ENCODE data around the gene TNFRSF1A. TPM values are rescaled to one million over a fixed set of nuclear protein-coding genes. Genes with fewer than 3 reads are reported as not detected.

Gene TNFRSF1A
- total and polyA plus RNA-seq, 2 of the 13 experiments (the other 11 are each of a cell fraction or from before 2014, with no cell fraction given) = 41.5 to 61.2 TPM

- TF ChIP-seq, protein P1, sequence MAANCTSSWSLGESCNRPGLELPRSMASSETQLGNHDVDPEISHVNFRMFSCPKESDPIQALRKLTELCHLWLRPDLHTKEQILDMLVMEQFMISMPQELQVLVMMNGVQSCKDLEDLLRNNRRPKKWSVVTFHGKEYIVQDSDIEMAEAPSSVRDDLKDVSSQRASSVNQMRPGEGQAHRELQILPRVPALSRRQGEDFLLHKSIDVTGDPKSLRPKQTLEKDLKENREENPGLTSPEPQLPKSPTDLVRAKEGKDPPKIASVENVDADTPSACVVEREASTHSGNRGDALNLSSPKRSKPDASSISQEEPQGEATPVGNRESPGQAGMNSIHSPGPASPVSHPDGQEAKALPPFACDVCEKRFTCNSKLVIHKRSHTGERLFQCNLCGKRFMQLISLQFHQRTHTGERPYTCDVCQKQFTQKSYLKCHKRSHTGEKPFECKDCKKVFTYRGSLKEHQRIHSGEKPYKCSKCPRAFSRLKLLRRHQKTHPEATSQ (CRISPR knock-in tag; IDR thresholded peaks at IDR 0.05; ENCODE audit: borderline replicate concordance) = no peak
- no peak for TF ChIP-seq RFX3 (CRISPR knock-in tag; IDR thresholded peaks at IDR 0.05)
- peak; percentile 83; the same call in 1 of the 2 replicates for TF ChIP-seq ZNF782 (CRISPR knock-in tag; IDR thresholded peaks at IDR 0.05; ENCODE audit: borderline replicate concordance)
- peak; percentile 12; the same call in 1 of the 2 replicates for TF ChIP-seq MIXL1 (CRISPR knock-in tag; IDR thresholded peaks at IDR 0.05)
- TF ChIP-seq ZNF749 (CRISPR knock-in tag; IDR thresholded peaks at IDR 0.05; ENCODE audit: borderline replicate concordance) = peak; percentile 45; the same call in 1 of the 2 replicates
- TF ChIP-seq HHEX (CRISPR knock-in tag; IDR thresholded peaks at IDR 0.05) = no peak
- TF ChIP-seq PRMT3 (CRISPR knock-in tag; IDR thresholded peaks at IDR 0.05; ENCODE audit: borderline replicate concordance, low read depth) = no peak
- TF ChIP-seq ARNT (IDR thresholded peaks at IDR 0.05) = no peak
- peak; percentile 82 for TF ChIP-seq NCOR1 (IDR thresholded peaks at IDR 0.05; ENCODE audit: borderline replicate concordance, low read length)
- TF ChIP-seq CEBPG (CRISPR knock-in tag; IDR thresholded peaks at IDR 0.05) = no peak
- no peak for TF ChIP-seq ZNF3 (CRISPR knock-in tag; IDR thresholded peaks at IDR 0.05)
- no peak for TF ChIP-seq SRF (IDR thresholded peaks at IDR 0.05; ENCODE audit: low read depth, low read length)
- TF ChIP-seq, protein P2, sequence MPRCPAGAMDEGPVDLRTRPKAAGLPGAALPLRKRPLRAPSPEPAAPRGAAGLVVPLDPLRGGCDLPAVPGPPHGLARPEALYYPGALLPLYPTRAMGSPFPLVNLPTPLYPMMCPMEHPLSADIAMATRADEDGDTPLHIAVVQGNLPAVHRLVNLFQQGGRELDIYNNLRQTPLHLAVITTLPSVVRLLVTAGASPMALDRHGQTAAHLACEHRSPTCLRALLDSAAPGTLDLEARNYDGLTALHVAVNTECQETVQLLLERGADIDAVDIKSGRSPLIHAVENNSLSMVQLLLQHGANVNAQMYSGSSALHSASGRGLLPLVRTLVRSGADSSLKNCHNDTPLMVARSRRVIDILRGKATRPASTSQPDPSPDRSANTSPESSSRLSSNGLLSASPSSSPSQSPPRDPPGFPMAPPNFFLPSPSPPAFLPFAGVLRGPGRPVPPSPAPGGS (CRISPR knock-in tag; IDR thresholded peaks at IDR 0.05) = peak; percentile 61
- 0 out of 2 replicates have a peak, but pooled peaks have one; percentile 70 for TF ChIP-seq ZNF160 (CRISPR knock-in tag; IDR thresholded peaks at IDR 0.05)
- TF ChIP-seq NFRKB (IDR thresholded peaks at IDR 0.05) = no peak
- TF ChIP-seq, protein P3, sequence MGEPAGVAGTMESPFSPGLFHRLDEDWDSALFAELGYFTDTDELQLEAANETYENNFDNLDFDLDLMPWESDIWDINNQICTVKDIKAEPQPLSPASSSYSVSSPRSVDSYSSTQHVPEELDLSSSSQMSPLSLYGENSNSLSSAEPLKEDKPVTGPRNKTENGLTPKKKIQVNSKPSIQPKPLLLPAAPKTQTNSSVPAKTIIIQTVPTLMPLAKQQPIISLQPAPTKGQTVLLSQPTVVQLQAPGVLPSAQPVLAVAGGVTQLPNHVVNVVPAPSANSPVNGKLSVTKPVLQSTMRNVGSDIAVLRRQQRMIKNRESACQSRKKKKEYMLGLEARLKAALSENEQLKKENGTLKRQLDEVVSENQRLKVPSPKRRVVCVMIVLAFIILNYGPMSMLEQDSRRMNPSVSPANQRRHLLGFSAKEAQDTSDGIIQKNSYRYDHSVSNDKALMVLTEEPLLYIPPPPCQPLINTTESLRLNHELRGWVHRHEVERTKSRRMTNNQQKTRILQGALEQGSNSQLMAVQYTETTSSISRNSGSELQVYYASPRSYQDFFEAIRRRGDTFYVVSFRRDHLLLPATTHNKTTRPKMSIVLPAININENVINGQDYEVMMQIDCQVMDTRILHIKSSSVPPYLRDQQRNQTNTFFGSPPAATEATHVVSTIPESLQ (CRISPR knock-in tag; conservative IDR thresholded peaks at IDR 0.05) = no peak
- peak; percentile 18 for TF ChIP-seq RCOR2 (CRISPR knock-in tag; IDR thresholded peaks at IDR 0.05)
- no peak for TF ChIP-seq GZF1 (CRISPR knock-in tag; IDR thresholded peaks at IDR 0.05)
- 0 out of 2 replicates have a peak, but pooled peaks have one; percentile 8 for TF ChIP-seq ADNP (CRISPR knock-in tag; IDR thresholded peaks at IDR 0.05)
- no peak for TF ChIP-seq MYNN (CRISPR knock-in tag; IDR thresholded peaks at IDR 0.05; ENCODE audit: low read depth)
- peak; percentile 81; the same call in 1 of the 2 replicates for TF ChIP-seq FOXJ3 (CRISPR knock-in tag; IDR thresholded peaks at IDR 0.05; ENCODE audit: borderline replicate concordance)
- TF ChIP-seq, protein P4, sequence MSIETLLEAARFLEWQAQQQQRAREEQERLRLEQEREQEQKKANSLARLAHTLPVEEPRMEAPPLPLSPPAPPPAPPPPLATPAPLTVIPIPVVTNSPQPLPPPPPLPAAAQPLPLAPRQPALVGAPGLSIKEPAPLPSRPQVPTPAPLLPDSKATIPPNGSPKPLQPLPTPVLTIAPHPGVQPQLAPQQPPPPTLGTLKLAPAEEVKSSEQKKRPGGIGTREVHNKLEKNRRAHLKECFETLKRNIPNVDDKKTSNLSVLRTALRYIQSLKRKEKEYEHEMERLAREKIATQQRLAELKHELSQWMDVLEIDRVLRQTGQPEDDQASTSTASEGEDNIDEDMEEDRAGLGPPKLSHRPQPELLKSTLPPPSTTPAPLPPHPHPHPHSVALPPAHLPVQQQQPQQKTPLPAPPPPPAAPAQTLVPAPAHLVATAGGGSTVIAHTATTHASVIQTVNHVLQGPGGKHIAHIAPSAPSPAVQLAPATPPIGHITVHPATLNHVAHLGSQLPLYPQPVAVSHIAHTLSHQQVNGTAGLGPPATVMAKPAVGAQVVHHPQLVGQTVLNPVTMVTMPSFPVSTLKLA (IDR thresholded peaks at IDR 0.05) = no peak
- TF ChIP-seq ATRX (CRISPR knock-in tag; IDR thresholded peaks at IDR 0.05; ENCODE audit: borderline replicate concordance) = no peak
- TF ChIP-seq, protein P5, sequence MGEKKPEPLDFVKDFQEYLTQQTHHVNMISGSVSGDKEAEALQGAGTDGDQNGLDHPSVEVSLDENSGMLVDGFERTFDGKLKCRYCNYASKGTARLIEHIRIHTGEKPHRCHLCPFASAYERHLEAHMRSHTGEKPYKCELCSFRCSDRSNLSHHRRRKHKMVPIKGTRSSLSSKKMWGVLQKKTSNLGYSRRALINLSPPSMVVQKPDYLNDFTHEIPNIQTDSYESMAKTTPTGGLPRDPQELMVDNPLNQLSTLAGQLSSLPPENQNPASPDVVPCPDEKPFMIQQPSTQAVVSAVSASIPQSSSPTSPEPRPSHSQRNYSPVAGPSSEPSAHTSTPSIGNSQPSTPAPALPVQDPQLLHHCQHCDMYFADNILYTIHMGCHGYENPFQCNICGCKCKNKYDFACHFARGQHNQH (CRISPR knock-in tag; IDR thresholded peaks at IDR 0.05) = peak; percentile 95
- TF ChIP-seq ATAD3A (CRISPR knock-in tag; IDR thresholded peaks at IDR 0.05) = no peak
These were observed 21.6 kb upstream of the TNFRSF1A start (continued) for GRCh38 chr12:6363330-6364043.
